HepG2 (cell line): Measurements from ENCODE around the gene MINDY2. TPM values are rescaled to one million over a fixed set of nuclear protein-coding genes. Genes with fewer than 3 reads are reported as not detected.

Experiments
- ARID5B ChIP-seq: IDR thresholded peaks from 2 replicates; pipeline ENCODE4 v1.4.0; 2020; ENCODE audit warnings: mild to moderate bottlenecking, missing genetic modification reagents
- ETV6 ChIP-seq: sonication (generic); formaldehyde crosslinking; conservative IDR thresholded peaks from 2 replicates; pipeline ENCODE4 v1.4.0; 2020; ENCODE audit warnings: missing genetic modification reagents
- FOXA3 ChIP-seq: IDR thresholded peaks from 2 replicates; pipeline ENCODE4 v1.6.1; 2016; ENCODE audit warnings: missing genetic modification reagents, missing compliant biosample characterization
- FOXK1 ChIP-seq: sonication (generic); formaldehyde crosslinking; IDR thresholded peaks from 2 replicates; pipeline ENCODE4 v1.4.0; 2020; ENCODE audit warnings: low read depth, missing genetic modification reagents, borderline replicate concordance
- GFI1 ChIP-seq: sonication (generic); formaldehyde crosslinking; IDR thresholded peaks from 2 replicates; pipeline ENCODE4 v1.5.0; 2020; ENCODE audit warnings: missing genetic modification reagents, mild to moderate bottlenecking, borderline replicate concordance
- GMEB1 ChIP-seq: sonication (generic); formaldehyde crosslinking; IDR thresholded peaks from 2 replicates; pipeline ENCODE4 v1.5.1; 2020; ENCODE audit warnings: missing genetic modification reagents, mild to moderate bottlenecking, borderline replicate concordance
- HDAC1 ChIP-seq: sonication (generic); formaldehyde crosslinking; IDR thresholded peaks from 2 replicates; pipeline ENCODE4 v1.5.1; 2020; ENCODE audit warnings: mild to moderate bottlenecking, missing genetic modification reagents
- KAT7 ChIP-seq: IDR thresholded peaks from 2 replicates; pipeline ENCODE4 v1.6.1; 2018; ENCODE audit warnings: borderline replicate concordance, missing compliant biosample characterization
- MED1 ChIP-seq: sonication (generic); formaldehyde crosslinking; IDR thresholded peaks from 2 replicates; pipeline ENCODE4 v1.4.0; 2020; ENCODE audit warnings: missing genetic modification reagents
- NR2F2 ChIP-seq: IDR thresholded peaks from 2 replicates; pipeline ENCODE4 v1.6.1; 2012; ENCODE audit warnings: low read depth, inconsistent platforms, borderline replicate concordance
- PHF21A ChIP-seq: sonication (generic); formaldehyde crosslinking; IDR thresholded peaks from 2 replicates; pipeline ENCODE4 v1.5.0; 2020; ENCODE audit warnings: mild to moderate bottlenecking, missing genetic modification reagents
- ZNF292 ChIP-seq: sonication (generic); formaldehyde crosslinking; IDR thresholded peaks from 2 replicates; pipeline ENCODE4 v1.8.1; 2022; ENCODE audit warnings: mild to moderate bottlenecking, low read depth, missing genetic modification reagents, borderline replicate concordance
- polyA plus RNA-seq, 8 experiments: library from polyadenylated mRNA; depleted of rRNA in 3 of 8; stranded (reverse) in 7 of 8; unstranded in 1 of 8; fragments of >200 nt; fragmentation: Illumina TruSeq in 4 of 8; extraction: Trizol in 4 of 8; gene quantifications; 2 replicates each; pipeline versions ENCODE4 v1.2.1 to v1.2.3, GENCODE V29; 2011 to 2016; ENCODE audit warnings: low read depth in 4 of 8, missing spikeins in 1 of 8, mixed read lengths in 1 of 8; ENCODE audit not compliant: insufficient read depth in 1 of 8
- total RNA-seq, 5 experiments: library from RNA; depleted of rRNA; stranded (reverse); fragments of >200 nt; fragmentation: Illumina TruSeq; extraction: Trizol; gene quantifications; 2 replicates each; pipeline ENCODE4 v1.2.3, GENCODE V29; 2016; ENCODE audit warnings: low read depth in 1 of 5

Gene MINDY2
- total and polyA plus RNA-seq, 2 of the 13 experiments (the other 11 are each of a cell fraction or from before 2014, with no cell fraction given) = 7.2 to 12.6 TPM

DNA sequence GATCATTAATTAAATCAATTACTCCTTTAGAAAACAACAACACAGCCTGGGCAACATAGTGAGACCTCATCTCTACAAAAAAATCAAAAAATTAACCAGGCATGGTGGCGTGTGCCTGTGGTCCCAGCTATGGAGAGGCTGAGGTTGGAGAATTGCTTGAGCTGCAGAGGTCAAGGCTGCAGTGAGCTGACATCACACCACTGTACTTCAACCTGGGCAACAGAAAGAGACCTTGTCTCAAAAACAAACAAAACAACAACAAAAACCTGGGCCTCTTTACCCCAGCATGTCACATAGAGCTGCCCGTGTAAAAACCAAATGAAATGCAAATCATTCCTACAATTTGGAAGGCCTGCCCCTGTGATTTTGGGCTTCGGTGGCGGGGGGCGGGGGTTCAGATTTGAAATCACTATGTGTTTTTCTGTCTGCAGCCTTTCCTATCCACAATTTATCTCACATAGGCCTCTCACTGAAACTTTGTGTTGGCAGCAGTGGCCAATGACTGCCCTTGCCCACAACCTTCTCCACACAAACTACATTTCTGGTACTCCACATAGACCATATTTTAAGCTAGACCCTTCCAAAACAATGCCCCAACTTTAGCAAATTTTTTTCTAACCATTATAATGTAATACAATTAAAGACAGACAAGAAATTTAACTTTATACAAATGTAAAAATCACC is 28.1 kb upstream of the MINDY2 start (continued):
- TF ChIP-seq NR2F2 (0 out of 2 replicates have a peak, but pooled peaks have one; percentile 28), GMEB1 (CRISPR knock-in tag) (no peak), PHF21A (CRISPR knock-in tag) (peak; percentile 62; the same call in 1 of the 2 replicates), FOXK1 (peak; percentile 27; the same call in 1 of the 2 replicates), ZNF292 (CRISPR knock-in tag) (peak; percentile 61; the same call in 1 of the 2 replicates), HDAC1 (CRISPR knock-in tag) (peak; percentile 38; the same call in 1 of the 2 replicates), FOXA3 (CRISPR knock-in tag) (0 out of 2 replicates have a peak, but pooled peaks have one; percentile 31), MED1 (peak; percentile 52; the same call in 1 of the 2 replicates), ARID5B (peak; percentile 66), GFI1 (CRISPR knock-in tag) (0 out of 2 replicates have a peak, but pooled peaks have one; percentile 27), ETV6 (CRISPR knock-in tag) (no peak), KAT7 (CRISPR knock-in tag) (0 out of 2 replicates have a peak, but pooled peaks have one; percentile 75)
